Fibroblast of lung (primary cell): ENCODE results near the gene KLHL6. TPM values are rescaled to one million over a fixed set of nuclear protein-coding genes. Genes with fewer than 3 reads are reported as not detected.
"Not testable (repeated sequence)": the region's sequence is repeated elsewhere in the genome, so short reads cannot be mapped to it uniquely, and the experiment has no call there.

ENCODE experiments used
- DNase-seq, 2 donors: peaks; one replicate each; pipeline versions ENCODE4 v3.0.0 to v3.0.0-alpha.2; 2010; ENCODE audit warnings: low read depth in 2 of 2
- H2AFZ ChIP-seq: 2 replicates; pipeline ENCODE4 v1.5.1; 2012; ENCODE audit warnings: low read length, control low read depth, inconsistent platforms
- H3K27ac ChIP-seq: 2 replicates; pipeline ENCODE4 v1.5.1; 2011; ENCODE audit warnings: low read length, control low read depth; ENCODE audit not compliant: insufficient read depth
- H3K27me3 ChIP-seq: 2 replicates; pipeline ENCODE4 v1.5.1; 2011; ENCODE audit warnings: mild to moderate bottlenecking, low read length; ENCODE audit not compliant: control insufficient read depth, insufficient read depth
- H3K36me3 ChIP-seq: 2 replicates; pipeline ENCODE4 v1.5.1; 2011; ENCODE audit warnings: low read length; ENCODE audit not compliant: control insufficient read depth, insufficient read depth
- H3K4me1 ChIP-seq: 2 replicates; pipeline ENCODE4 v1.5.1; 2011; ENCODE audit warnings: low read length; ENCODE audit not compliant: control insufficient read depth, insufficient read depth; ENCODE audit errors: extremely low read depth
- H3K4me2 ChIP-seq: 2 replicates; pipeline ENCODE4 v1.5.1; 2011; ENCODE audit warnings: low read length, control low read depth; ENCODE audit not compliant: insufficient read depth; ENCODE audit errors: extremely low read depth
- H3K4me3 ChIP-seq, 4 experiments: fragments of 200-600 bp in 1 of 4; sonication (generic) in 1 of 4; replicated peaks in 1 of 4; 2 replicates each; pipeline ENCODE4 v1.5.1; 2011 to 2016; ENCODE audit warnings: low read length in 4 of 4, low read depth in 3 of 4, mild to moderate bottlenecking in 3 of 4, control low read depth in 2 of 4, inconsistent platforms in 1 of 4, mixed read lengths in 1 of 4; ENCODE audit not compliant: insufficient read depth in 1 of 4; ENCODE audit errors: control extremely low read depth in 1 of 4
- H3K79me2 ChIP-seq: 2 replicates; pipeline ENCODE4 v1.5.1; 2012; ENCODE audit warnings: mild to moderate bottlenecking, low read length, inconsistent platforms; ENCODE audit not compliant: control insufficient read depth, insufficient read depth
- H3K9ac ChIP-seq: 2 replicates; pipeline ENCODE4 v1.5.1; 2011; ENCODE audit warnings: mild to moderate bottlenecking, low read length, control low read depth; ENCODE audit not compliant: insufficient read depth
- H3K9me3 ChIP-seq: 2 replicates; pipeline ENCODE4 v1.5.1; 2012; ENCODE audit warnings: low read depth, low read length; ENCODE audit not compliant: control insufficient read depth, insufficient read depth
- H4K20me1 ChIP-seq: 2 replicates; pipeline ENCODE4 v1.5.1; 2011; ENCODE audit warnings: low read length; ENCODE audit not compliant: control insufficient read depth, insufficient read depth; ENCODE audit errors: extremely low read depth
- CTCF ChIP-seq, 2 donors: IDR thresholded peaks in 1 of 2; conservative IDR thresholded peaks in 1 of 2; 1 replicate in 1 of 2; 2 replicates in 1 of 2; pipeline ENCODE4 v1.5.1; 2011 to 2012; ENCODE audit warnings: low read length in 2 of 2, control low read depth in 1 of 2, inconsistent platforms in 1 of 2, low read depth in 1 of 2, mild to moderate bottlenecking in 1 of 2
- EZH2 ChIP-seq: IDR thresholded peaks from 2 replicates; pipeline ENCODE4 v1.5.1; 2012; ENCODE audit warnings: low read length, control low read depth, mild to moderate bottlenecking; ENCODE audit errors: missing control alignments
- polyA plus RNA-seq, 2 donors: library from polyadenylated mRNA; depleted of rRNA in 1 of 2; stranded (reverse) in 1 of 2; unstranded in 1 of 2; fragments of >200 nt; gene quantifications; 2 replicates each; pipeline ENCODE4 v1.2.1, GENCODE V29; 2011 to 2012; ENCODE audit warnings: missing spikeins in 1 of 2
- total RNA-seq: library from RNA; depleted of rRNA; stranded (reverse); fragments of >200 nt; gene quantifications from 2 replicates; pipeline ENCODE4 v1.2.1, GENCODE V29; 2014

KLHL6 gene
- total and polyA plus RNA-seq, 2 donors (not counting 1 experiment from before 2014, with no cell fraction given) = not detected

GRCh38 chr3:183526838-183527427 is 28.6 kb downstream of the KLHL6 start:
- DNase-seq = no peak
- no peaks in the 10 kb centered on the region for H3K79me2 ChIP-seq
- H3K4me2 ChIP-seq = no peak overlapping the region
- TF ChIP-seq CTCF (conservative IDR thresholded peaks at IDR 0.05 in 1 of 2, IDR thresholded peaks at IDR 0.05 in 1 of 2; ENCODE audit: low read depth in 1 of 2, low read length in 2 of 2) (no peak), EZH2 (no peak)
- no peak overlapping the region for H2AFZ ChIP-seq
- no peak overlapping the region for H3K4me3 ChIP-seq
- H4K20me1 ChIP-seq = no peaks in the 10 kb centered on the region
- no peaks in the 10 kb centered on the region for H3K27me3 ChIP-seq
- H3K36me3 ChIP-seq = no peaks in the 10 kb centered on the region
- no peak overlapping the region for H3K27ac ChIP-seq
- no peaks in the 10 kb centered on the region for H3K4me1 ChIP-seq
- H3K9me3 ChIP-seq = no peaks in the 10 kb centered on the region
- no peak overlapping the region for H3K9ac ChIP-seq

GRCh38 chr3:183524476-183524875 is 31.0 kb downstream of the KLHL6 start:
- no peaks in the 10 kb centered on the region for H4K20me1 ChIP-seq
- no peaks in the 10 kb centered on the region for H3K9me3 ChIP-seq
- H3K4me3 ChIP-seq = no peak overlapping the region
- H3K27ac ChIP-seq = no peak overlapping the region
- no peak overlapping the region for H3K4me2 ChIP-seq
- no peaks in the 10 kb centered on the region for H3K36me3 ChIP-seq
- H3K9ac ChIP-seq = no peak overlapping the region
- H3K79me2 ChIP-seq = no peaks in the 10 kb centered on the region
- no peak overlapping the region for H2AFZ ChIP-seq
- H3K4me1 ChIP-seq = no peaks in the 10 kb centered on the region
- no peaks in the 10 kb centered on the region for H3K27me3 ChIP-seq
- TF ChIP-seq EZH2 (no peak), CTCF (conservative IDR thresholded peaks at IDR 0.05 in 1 of 2, IDR thresholded peaks at IDR 0.05 in 1 of 2; ENCODE audit: low read depth in 1 of 2, low read length in 2 of 2) (no peak)
- no peak for DNase-seq

- H3K9me3 ChIP-seq, H3K27ac ChIP-seq, H3K4me2 ChIP-seq, H3K4me3 ChIP-seq, H3K9ac ChIP-seq, DNase-seq, H3K79me2 ChIP-seq, H3K27me3 ChIP-seq, H2AFZ ChIP-seq, H3K4me1 ChIP-seq, H4K20me1 ChIP-seq, H3K36me3 ChIP-seq: not testable (repeated sequence)
Observed at GRCh38 chr3:183520741-183521556, 34.6 kb downstream of the KLHL6 start.

GRCh38 chr3:183520295-183520694 is 35.2 kb downstream of the KLHL6 start:
- not testable (repeated sequence) for DNase-seq, H3K4me1 ChIP-seq, H3K9ac ChIP-seq, H3K4me2 ChIP-seq, H4K20me1 ChIP-seq, H3K9me3 ChIP-seq, H3K36me3 ChIP-seq, H3K4me3 ChIP-seq, H3K27me3 ChIP-seq, H3K27ac ChIP-seq, H3K79me2 ChIP-seq, H2AFZ ChIP-seq
